CD14-positive monocyte (primary cell): ENCODE measurements around the gene DHODH. TPM values are rescaled to one million over a fixed set of nuclear protein-coding genes. Genes with fewer than 3 reads are reported as not detected.
A peak's percentile ranks its signal among the peaks of the same experiment; 100 is the strongest.

Experiments used
- DNase-seq, 3 donors: peaks; one replicate each; pipeline ENCODE4 v3.0.0-alpha.2; 2011 to 2022
- H2AFZ ChIP-seq: 2 replicates; pipeline ENCODE4 v1.6.0; 2012; ENCODE audit warnings: mild to moderate bottlenecking, low read depth, low read length, inconsistent platforms; ENCODE audit not compliant: insufficient read depth, poor library complexity, severe bottlenecking
- H3K27ac ChIP-seq, 2 donors: 1 replicate in 1 of 2; 2 replicates in 1 of 2; pipeline ENCODE4 v1.5.1; 2012 to 2013; ENCODE audit warnings: low read length in 2 of 2, control low read depth in 1 of 2, inconsistent platforms in 1 of 2, low read depth in 1 of 2, mild to moderate bottlenecking in 1 of 2
- H3K27me3 ChIP-seq, 2 donors: one replicate each; pipeline versions ENCODE4 v1.6.0 to v1.6.1; 2011 to 2013; ENCODE audit warnings: low read length in 2 of 2; ENCODE audit not compliant: control insufficient read depth in 2 of 2, insufficient read depth in 2 of 2
- H3K36me3 ChIP-seq, 2 donors: replicated peaks in 1 of 2; 1 replicate in 1 of 2; 2 replicates in 1 of 2; pipeline versions ENCODE4 v1.5.1 to v1.6.1; 2012 to 2013; ENCODE audit warnings: low read length in 2 of 2, control low read depth in 1 of 2, inconsistent platforms in 1 of 2, mild to moderate bottlenecking in 1 of 2; ENCODE audit not compliant: insufficient read depth in 2 of 2, control insufficient read depth in 1 of 2
- H3K4me1 ChIP-seq, 2 donors: 1 replicate in 1 of 2; 2 replicates in 1 of 2; pipeline versions ENCODE4 v1.5.1 to v1.6.1; 2012 to 2013; ENCODE audit warnings: low read length in 2 of 2, control low read depth in 1 of 2, inconsistent platforms in 1 of 2, mild to moderate bottlenecking in 1 of 2, moderate library complexity in 1 of 2; ENCODE audit not compliant: insufficient read depth in 2 of 2, control insufficient read depth in 1 of 2
- H3K4me2 ChIP-seq: replicated peaks from 2 replicates; pipeline ENCODE3; 2012; ENCODE audit warnings: low read length, moderate library complexity, mild to moderate bottlenecking; ENCODE audit not compliant: poor library complexity, severe bottlenecking; ENCODE audit errors: extremely low read depth
- H3K4me3 ChIP-seq, 3 experiments: fragments of 200-600 bp in 1 of 3; sonication (generic) in 1 of 3; replicated peaks in 1 of 3; 1 replicate in 2 of 3; 2 replicates in 1 of 3; pipeline ENCODE4 v1.5.1; 2011 to 2013; ENCODE audit warnings: low read length in 3 of 3, mild to moderate bottlenecking in 3 of 3, control low read depth in 2 of 3, low read depth in 2 of 3, inconsistent platforms in 1 of 3, moderate library complexity in 1 of 3
- H3K79me2 ChIP-seq: 2 replicates; pipeline ENCODE4 v1.6.0; 2012; ENCODE audit warnings: mild to moderate bottlenecking, control low read depth, inconsistent platforms, low read length, moderate library complexity; ENCODE audit not compliant: insufficient read depth
- H3K9ac ChIP-seq: 2 replicates; pipeline ENCODE4 v1.6.0; 2017; ENCODE audit warnings: low read length, mild to moderate bottlenecking; ENCODE audit not compliant: insufficient read depth, poor library complexity, severe bottlenecking
- H3K9me3 ChIP-seq, 2 donors: replicated peaks in 1 of 2; 1 replicate in 1 of 2; 2 replicates in 1 of 2; pipeline versions ENCODE4 v1.5.1 to v1.6.1; 2012 to 2013; ENCODE audit warnings: low read length in 2 of 2, control low read depth in 1 of 2; ENCODE audit not compliant: control insufficient read depth in 1 of 2, insufficient read depth in 1 of 2
- H4K20me1 ChIP-seq: 2 replicates; pipeline ENCODE4 v1.6.0; 2012; ENCODE audit warnings: mild to moderate bottlenecking, low read length, control low read depth, moderate library complexity; ENCODE audit not compliant: insufficient read depth
- H3K27ac Mint-ChIP-seq, 7 donors: one replicate each; pipeline ENCODE4 v1.8.0; 2020; ENCODE audit warnings: mild to moderate bottlenecking in 7 of 7, mixed read lengths in 7 of 7, moderate library complexity in 6 of 7, inconsistent platforms in 2 of 7
- H3K27me3 Mint-ChIP-seq, 3 donors: one replicate each; pipeline ENCODE4 v1.8.0; 2021 to 2022; ENCODE audit warnings: low read depth in 3 of 3, mild to moderate bottlenecking in 3 of 3, mixed read lengths in 3 of 3, moderate library complexity in 3 of 3, inconsistent platforms in 1 of 3
- H3K36me3 Mint-ChIP-seq, 2 donors: one replicate each; pipeline ENCODE4 v1.8.0; 2020; ENCODE audit warnings: mixed read lengths in 2 of 2, inconsistent platforms in 1 of 2, mild to moderate bottlenecking in 1 of 2
- H3K4me1 Mint-ChIP-seq: one replicate; pipeline ENCODE4 v1.8.0; 2020; ENCODE audit warnings: mild to moderate bottlenecking, mixed read lengths
- H3K4me3 Mint-ChIP-seq, 2 donors: one replicate each; pipeline ENCODE4 v1.8.0; 2020; ENCODE audit warnings: mild to moderate bottlenecking in 2 of 2, mixed read lengths in 2 of 2, moderate library complexity in 1 of 2
- H3K9me3 Mint-ChIP-seq, 7 donors: one replicate each; pipeline ENCODE4 v1.8.0; 2020 to 2022; ENCODE audit warnings: mixed read lengths in 7 of 7, mild to moderate bottlenecking in 6 of 7, moderate library complexity in 6 of 7, inconsistent platforms in 2 of 7
- CTCF ChIP-seq: fragments of 200-600 bp; IDR thresholded peaks from one replicate; pipeline ENCODE4 v1.8.0; 2022; ENCODE audit warnings: antibody characterized with exemption, mild to moderate bottlenecking
- WGBS: methylation state at CpG from one replicate; pipeline ENCODE4 v1.1.5; 2013; ENCODE audit warnings: missing lambda C conversion rate; ENCODE audit not compliant: insufficient coverage; 5-methylcytosine and 5-hydroxymethylcytosine counted together
- intact Hi-C, 2 donors: fragments of 100-400 bp; cut with micrococcal nuclease; formaldehyde crosslinking; loops; one replicate each; pipeline versions ENCODE4 v1.15.0 to v1.15.1; 2023
- polyA plus RNA-seq, 3 donors: library from polyadenylated mRNA; depleted of rRNA in 1 of 3; unstranded in 2 of 3; stranded (reverse) in 1 of 3; fragments of 300-500 nt in 2 of 3; fragments of >200 nt in 1 of 3; fragmentation: Illumina TruSeq in 2 of 3; gene quantifications; 1 replicate in 2 of 3; 2 replicates in 1 of 3; pipeline ENCODE4 v1.2.3, GENCODE V29; 2012 to 2021

Gene DHODH
- polyA plus RNA-seq, 3 donors, result 2.2 to 3.8 (median 2.4) TPM

GRCh38 chr16:71963125-71963875 is 45.2 kb upstream of the DHODH start:
- peaks cover 0 to 1% (median 0%) of the 10 kb centered on the region in 7 donors for H3K9me3 Mint-ChIP-seq
- Histone ChIP-seq H3K4me1 (no peaks in the 10 kb centered on the region), H3K9me3 (no peaks in the 10 kb centered on the region), H3K27me3 (no peaks in the 10 kb centered on the region), H3K4me2 (no peak overlapping the region), H3K79me2 (no peaks in the 10 kb centered on the region), H3K4me3 (no peak overlapping the region), H3K9ac (no peak overlapping the region), H4K20me1 (no peaks in the 10 kb centered on the region), H2AFZ (no peak overlapping the region), H3K27ac (no peak overlapping the region), H3K36me3 (no peaks in the 10 kb centered on the region)
- no peak overlapping the region for H3K27ac Mint-ChIP-seq
- DNase-seq, result no peak
- peaks cover 4% of the 10 kb centered on the region for H3K4me1 Mint-ChIP-seq
- no CpG with 5 or more reads among the region's 9 CpGs for WGBS
- intact Hi-C loops, result no loop called here
- H3K27me3 Mint-ChIP-seq, result peaks cover 0 to 3% (median 0%) of the 10 kb centered on the region in 3 donors
- no peaks in the 10 kb centered on the region for H3K36me3 Mint-ChIP-seq
- TF ChIP-seq CTCF, result no peak
- H3K4me3 Mint-ChIP-seq, result no peak overlapping the region

DNA sequence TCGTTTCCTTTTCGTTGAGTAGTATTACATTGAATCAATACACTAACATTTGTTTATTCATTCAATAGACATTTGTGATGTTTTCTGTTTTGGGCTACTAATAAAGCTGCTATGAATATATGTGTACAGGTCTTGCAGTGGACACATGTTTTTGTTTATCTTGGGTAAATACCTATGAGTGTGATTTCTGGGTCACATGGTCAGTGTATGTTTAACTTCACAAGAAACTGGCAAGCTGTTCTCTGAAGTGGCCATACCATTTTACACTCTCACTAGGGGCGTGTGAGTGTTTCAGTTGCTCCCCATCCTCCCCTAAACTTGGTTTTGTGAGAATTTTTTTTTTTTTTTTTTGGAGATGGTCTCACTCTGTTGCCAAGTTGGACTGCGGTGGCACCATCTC is 43.3 kb upstream of the DHODH start:
- no peak for TF ChIP-seq CTCF
- Mint-ChIP-seq H3K4me3 (no peak overlapping the region), H3K9me3 (peaks cover 0 to 4% (median 0%) of the 10 kb centered on the region in 7 donors), H3K36me3 (no peaks in the 10 kb centered on the region), H3K4me1 (peaks cover 1% of the 10 kb centered on the region), H3K27ac (peak overlapping the region in 1 of 7 donors; percentile 11), H3K27me3 (peaks cover 0 to 3% (median 0%) of the 10 kb centered on the region in 3 donors)
- no peak for DNase-seq
- no peak overlapping the region for H3K4me3 ChIP-seq
- no peak overlapping the region for H3K27ac ChIP-seq
- H3K4me2 ChIP-seq, result no peak overlapping the region
- intact Hi-C loops, result no loop called here
- no peaks in the 10 kb centered on the region for H3K27me3 ChIP-seq
- H2AFZ ChIP-seq, result no peak overlapping the region
- H3K4me1 ChIP-seq, result no peaks in the 10 kb centered on the region
- H4K20me1 ChIP-seq, result no peaks in the 10 kb centered on the region
- WGBS, result no CpG with 5 or more reads among the region's 4 CpGs
- H3K9me3 ChIP-seq, result no peaks in the 10 kb centered on the region
- no peaks in the 10 kb centered on the region for H3K79me2 ChIP-seq
- H3K36me3 ChIP-seq, result no peaks in the 10 kb centered on the region
- no peak overlapping the region for H3K9ac ChIP-seq
